Kidney (tissue), 14 donors: Measurements from ENCODE around the gene CD52. TPM values are rescaled to one million over a fixed set of nuclear protein-coding genes. Genes with fewer than 3 reads are reported as not detected.

ENCODE experiments used
- DNase-seq, 5 donors: peaks; one replicate each; pipeline ENCODE4 v3.0.0-alpha.2; 2013 to 2020
- FAIRE-seq: peaks from 2 replicates; lab custom pipeline; 2012; peaks lifted over from hg19 to GRCh38; lab: Jason Lieb, UNC
- H3K27ac ChIP-seq, 2 donors: one replicate each; pipeline ENCODE4 v1.7.0; 2013; ENCODE audit warnings: low read depth in 2 of 2, low read length in 2 of 2, inconsistent platforms in 1 of 2
- H3K27me3 ChIP-seq: one replicate; pipeline ENCODE4 v1.7.1; 2013; ENCODE audit warnings: low read length, inconsistent platforms; ENCODE audit not compliant: control insufficient read depth, insufficient read depth
- H3K36me3 ChIP-seq, 3 donors: one replicate each; pipeline versions ENCODE4 v1.7.0 to v1.7.1; 2013; ENCODE audit warnings: low read length in 3 of 3, control low read depth in 1 of 3, inconsistent platforms in 1 of 3; ENCODE audit not compliant: insufficient read depth in 3 of 3, control insufficient read depth in 2 of 3
- H3K4me1 ChIP-seq, 3 donors: one replicate each; pipeline versions ENCODE4 v1.7.0 to v1.7.1; 2013; ENCODE audit warnings: low read length in 3 of 3, inconsistent platforms in 1 of 3, low read depth in 1 of 3; ENCODE audit not compliant: control insufficient read depth in 2 of 3, insufficient read depth in 2 of 3
- H3K4me3 ChIP-seq, 3 donors: one replicate each; pipeline versions ENCODE4 v1.7.0 to v1.8.1; 2013; ENCODE audit warnings: low read length in 3 of 3, control low read depth in 1 of 3, inconsistent platforms in 1 of 3
- H3K9ac ChIP-seq, 3 donors: one replicate each; pipeline versions ENCODE4 v1.7.0 to v1.7.1; 2013; ENCODE audit warnings: low read length in 3 of 3, control low read depth in 1 of 3, inconsistent platforms in 1 of 3
- H3K9me3 ChIP-seq, 3 donors: one replicate each; pipeline versions ENCODE4 v1.7.0 to v1.7.1; 2013; ENCODE audit warnings: low read length in 3 of 3, control low read depth in 1 of 3, inconsistent platforms in 1 of 3; ENCODE audit not compliant: control insufficient read depth in 2 of 3, insufficient read depth in 1 of 3
- CTCF ChIP-seq: IDR thresholded peaks from 3 replicates; pipeline ENCODE4 v1.5.1; 2012; ENCODE audit warnings: mild to moderate bottlenecking, moderate library complexity, borderline replicate concordance; ENCODE audit not compliant: insufficient read depth; ENCODE audit errors: extremely low read depth
- intact Hi-C: fragments of 100-400 bp; cut with DNase I; formaldehyde crosslinking; loops from one replicate; pipeline ENCODE4 v1.11.1; 2022
- polyA plus RNA-seq: library from polyadenylated mRNA; stranded (reverse); fragments of 350-450 nt; fragmentation: Illumina TruSeq; extraction: RNeasy Lipid Tissue Mini Kit (QIAGEN cat#74804); gene quantifications from one replicate; pipeline ENCODE4 v1.2.3, GENCODE V29; 2014; ENCODE audit warnings: low read depth, low replicate concordance; ENCODE audit not compliant: insufficient read depth
- total RNA-seq: library from RNA; stranded (reverse); fragmentation: NEBNext Ultra II Directional; extraction: Animal tissue kit (Norgen Biotek cat#: 25700); gene quantifications from one replicate; pipeline ENCODE4 v1.2.1, GENCODE V29; 2021
- donor health status: control.
- donor health status: control.
- donor health status: control.
- donor health status: control.
- donor health status: control.
- donor health status: DM: yes; HTN: yes; CAD: no.
- donor health status: Normal renal cell carcinoma (clear cell type).

Gene CD52
- total and polyA plus RNA-seq, 2 donors from 2014 or later = 13.2 to 30.8 TPM

- Histone ChIP-seq H3K9ac (peak overlapping the region in 1 of 3 donors; percentile 8), H3K4me3 (peak overlapping the region in 1 of 3 donors; percentile 3), H3K4me1 (peaks cover 9 to 39% (median 35%) of the 10 kb centered on the region in 3 donors), H3K27ac (peak overlapping the region in 1 of 2 donors; percentile 23), H3K27me3 (no peaks in the 10 kb centered on the region), H3K9me3 (no peaks in the 10 kb centered on the region), H3K36me3 (peaks cover 0 to 2% (median 0%) of the 10 kb centered on the region in 3 donors)
- FAIRE-seq (no peak), DNase-seq (peak in 1 of 5 donors; percentile 49)
- intact Hi-C loops = no loop called here
- no peak for TF ChIP-seq CTCF
Measured at GRCh38 chr1:26277261-26277661, 40.5 kb upstream of the CD52 start.

- Histone ChIP-seq H3K9ac (no peak overlapping the region), H3K27me3 (no peaks in the 10 kb centered on the region), H3K4me1 (peaks cover 9 to 39% (median 35%) of the 10 kb centered on the region in 3 donors), H3K4me3 (peak overlapping the region in 1 of 3 donors; percentile 3), H3K9me3 (no peaks in the 10 kb centered on the region), H3K27ac (peak overlapping the region; percentile 1 to 23), H3K36me3 (peaks cover 0 to 2% (median 0%) of the 10 kb centered on the region in 3 donors)
- DNase-seq = no peak
- intact Hi-C loops = no loop called here
- no peak for FAIRE-seq
- no peak for TF ChIP-seq CTCF
Measured at GRCh38 chr1:26277719-26278118, 40.0 kb upstream of the CD52 start.

GRCh38 chr1:26278303-26278702 is 39.5 kb upstream of the CD52 start:
- peak overlapping the region in 1 of 2 donors; percentile 14 for H3K27ac ChIP-seq
- TF ChIP-seq CTCF = no peak
- intact Hi-C loops = no loop called here
- H3K4me1 ChIP-seq = peaks cover 9 to 39% (median 35%) of the 10 kb centered on the region in 3 donors
- H3K36me3 ChIP-seq = peaks cover 0 to 2% (median 0%) of the 10 kb centered on the region in 3 donors
- H3K9ac ChIP-seq = no peak overlapping the region
- no peak overlapping the region for H3K4me3 ChIP-seq
- no peak for FAIRE-seq
- no peaks in the 10 kb centered on the region for H3K9me3 ChIP-seq
- H3K27me3 ChIP-seq = no peaks in the 10 kb centered on the region
- peak in 1 of 5 donors; percentile 71 for DNase-seq
